Ramos (cell line): ENCODE data around the gene RIPK1.
"Not testable (repeated sequence)": the region's sequence is repeated elsewhere in the genome, so short reads cannot be mapped to it uniquely, and the experiment has no call there.

ENCODE experiments used
- in situ Hi-C: fragments of 300-500 bp; cut with MboI; formaldehyde crosslinking; loops from one replicate; pipeline ENCODE4 v1.14.3; 2022; ENCODE audit warnings: low sequenced_read_pairs; ENCODE audit not compliant: unreplicated experiment

RIPK1 gene

DNA sequence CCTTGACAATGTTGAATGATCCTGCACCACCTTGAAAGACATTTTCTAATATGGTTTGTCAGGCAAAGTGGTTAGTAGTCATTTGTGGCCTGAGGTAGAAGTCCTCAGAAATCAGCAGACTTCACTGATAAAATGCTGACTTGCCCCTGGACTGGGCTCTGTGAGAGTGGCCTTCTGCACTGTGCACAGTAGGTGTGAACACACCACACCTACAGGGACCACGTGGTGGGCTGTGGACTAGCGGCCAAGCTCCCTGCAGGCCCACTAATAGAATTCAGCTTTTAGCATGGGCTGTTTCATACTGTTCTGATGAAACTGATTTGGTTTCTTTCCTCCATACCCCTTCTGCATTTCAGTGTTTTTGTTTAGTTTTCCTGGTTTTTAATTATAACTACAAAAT lies 57.5 kb downstream of the RIPK1 start:
- in situ Hi-C loops, result loop anchor here (5.0 kb wide), 1 partner anchor 126 kb away; no protein-coding TSS in a partner anchor

DNA sequence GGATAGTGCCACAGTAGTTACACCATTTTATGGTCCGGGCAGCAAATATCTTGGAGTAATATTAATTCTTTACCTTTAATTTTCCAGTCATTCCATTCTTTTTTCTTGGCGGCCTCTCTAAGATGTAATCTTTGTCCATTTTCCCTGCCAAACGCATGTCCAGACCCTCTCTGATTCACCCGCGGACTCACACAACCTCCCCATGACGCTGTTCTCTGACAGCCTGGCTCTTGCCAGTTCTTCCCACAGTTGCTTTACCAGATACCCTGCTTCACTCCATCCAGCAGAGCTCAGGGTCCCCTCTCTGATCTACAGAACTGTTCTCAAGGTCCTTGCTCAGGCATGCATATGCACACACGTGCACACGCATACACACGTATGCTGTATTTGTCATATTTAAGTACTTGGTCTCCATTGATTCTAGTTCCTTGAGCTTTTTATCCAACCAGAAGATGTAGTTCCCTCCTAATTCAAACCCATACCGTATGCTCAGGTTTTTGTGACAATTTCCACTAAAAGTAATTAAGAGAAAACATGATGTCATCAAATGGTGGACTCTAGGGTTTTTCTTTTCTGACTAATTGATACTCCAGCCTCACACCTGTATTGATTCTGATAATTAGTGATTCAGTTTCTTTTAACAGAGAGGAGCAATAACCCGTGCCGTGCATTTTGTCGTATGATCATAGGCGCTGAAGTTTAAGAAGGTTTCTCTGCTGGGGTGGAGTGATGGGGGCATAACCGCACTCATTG lies 60.2 kb downstream of the RIPK1 start:
- in situ Hi-C loops, result loop anchor here (5.0 kb wide), 1 partner anchor 124 kb away; no protein-coding TSS in a partner anchor

DNA sequence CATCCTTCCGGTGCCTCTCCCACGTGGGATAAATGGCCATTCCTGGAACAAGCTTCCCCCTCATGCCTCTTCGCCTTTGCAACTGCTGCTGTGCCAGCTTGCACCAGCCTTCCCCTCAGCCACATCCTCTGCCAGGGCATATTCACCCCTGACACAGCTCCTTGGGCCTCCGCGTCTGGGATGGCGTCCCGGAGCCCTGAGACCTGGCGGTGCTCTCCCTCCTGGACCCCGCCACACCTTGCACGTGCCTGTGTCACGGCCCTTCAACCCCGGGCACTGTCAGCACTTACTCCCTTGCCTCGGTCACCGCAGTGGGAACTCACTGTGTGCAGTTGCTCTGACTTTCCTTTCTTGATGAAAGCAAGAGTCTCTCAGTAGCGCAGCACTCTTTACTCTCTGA lies 63.4 kb downstream of the RIPK1 start:
- in situ Hi-C loops, result no loop called here

DNA sequence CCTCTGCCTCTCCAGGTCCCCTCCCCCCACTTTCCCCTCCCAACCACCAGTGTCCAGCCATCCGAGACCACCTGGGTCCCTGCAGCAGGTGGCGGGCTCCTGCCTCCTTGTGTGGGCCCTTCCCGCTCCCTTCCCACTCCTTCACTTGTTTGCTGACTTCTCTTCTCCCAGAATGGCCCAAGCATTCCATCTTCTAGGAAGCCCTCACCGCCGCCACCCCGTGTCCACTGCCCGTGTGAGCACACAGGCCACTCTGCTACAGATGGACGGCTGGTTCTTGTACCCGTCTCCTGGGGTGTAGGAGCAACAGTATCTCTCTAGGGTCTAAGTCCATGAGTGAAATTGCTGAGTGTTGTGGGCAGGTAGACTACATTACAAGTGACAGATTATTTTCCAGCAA lies 65.2 kb downstream of the RIPK1 start:
- in situ Hi-C loops, result no loop called here

DNA sequence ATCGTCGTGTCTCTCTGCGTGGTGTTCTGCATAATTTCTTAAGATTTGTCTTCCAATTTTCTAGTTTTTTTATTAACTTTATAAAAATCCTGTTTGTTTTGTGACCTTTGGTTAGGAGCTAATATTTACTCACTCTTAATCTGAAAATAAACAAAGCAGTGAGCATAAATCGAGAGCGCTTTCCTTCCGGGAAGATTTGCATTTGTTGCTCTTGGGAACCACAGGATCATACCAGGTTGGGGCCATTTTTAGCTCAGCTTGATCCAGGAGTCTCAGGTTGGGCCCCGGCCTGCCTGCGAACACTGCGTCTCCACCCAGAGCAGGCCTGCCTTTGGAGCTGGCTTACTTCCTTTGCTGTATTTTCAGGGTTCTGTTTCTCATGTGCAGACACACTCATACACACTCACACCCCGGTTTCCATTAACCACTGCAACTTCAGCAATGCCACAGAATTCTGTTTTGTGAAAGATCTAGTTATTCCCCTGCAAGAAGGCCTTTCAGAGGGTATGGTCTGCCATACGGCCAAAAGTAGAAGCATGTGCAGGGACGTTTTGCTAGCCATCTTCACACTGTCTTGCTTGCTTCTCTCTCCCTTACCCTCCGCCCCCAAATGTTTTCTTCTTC lies 67.5 kb downstream of the RIPK1 start:
- in situ Hi-C loops, result no loop called here

DNA sequence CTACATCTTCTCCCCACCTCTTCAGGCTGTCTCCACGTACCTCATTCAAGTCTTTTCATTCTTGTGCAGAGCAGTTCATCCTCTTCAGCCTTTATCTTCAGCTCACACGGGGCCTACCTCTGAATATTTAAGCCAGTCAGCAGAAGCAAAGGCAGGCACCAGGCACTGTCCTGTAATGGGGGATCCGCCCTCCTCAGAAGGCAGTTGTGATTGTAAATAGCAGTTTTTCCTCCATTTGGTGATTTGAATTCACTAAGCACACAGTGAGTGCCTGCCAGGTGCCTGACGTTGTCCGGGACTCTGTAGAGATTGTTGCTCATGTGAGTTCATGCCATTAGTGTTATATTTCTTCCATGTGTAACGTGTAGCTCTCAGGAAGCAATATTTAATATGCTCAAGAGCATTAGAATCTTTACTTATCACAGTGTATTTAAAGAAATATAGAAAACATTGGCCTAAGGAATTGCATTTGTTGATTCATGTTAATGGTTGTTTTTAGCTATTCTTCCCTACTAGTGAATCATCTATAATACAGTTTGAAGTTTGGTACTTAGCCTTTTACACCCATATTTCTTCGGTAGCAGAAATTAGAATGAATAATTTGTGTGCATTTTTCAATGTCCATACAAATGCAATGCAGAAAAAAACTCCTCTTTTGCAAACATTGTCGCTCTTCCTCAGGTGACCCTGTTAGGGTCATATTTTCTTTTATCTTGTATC lies 68.2 kb downstream of the RIPK1 start:
- in situ Hi-C loops, result no loop called here

DNA sequence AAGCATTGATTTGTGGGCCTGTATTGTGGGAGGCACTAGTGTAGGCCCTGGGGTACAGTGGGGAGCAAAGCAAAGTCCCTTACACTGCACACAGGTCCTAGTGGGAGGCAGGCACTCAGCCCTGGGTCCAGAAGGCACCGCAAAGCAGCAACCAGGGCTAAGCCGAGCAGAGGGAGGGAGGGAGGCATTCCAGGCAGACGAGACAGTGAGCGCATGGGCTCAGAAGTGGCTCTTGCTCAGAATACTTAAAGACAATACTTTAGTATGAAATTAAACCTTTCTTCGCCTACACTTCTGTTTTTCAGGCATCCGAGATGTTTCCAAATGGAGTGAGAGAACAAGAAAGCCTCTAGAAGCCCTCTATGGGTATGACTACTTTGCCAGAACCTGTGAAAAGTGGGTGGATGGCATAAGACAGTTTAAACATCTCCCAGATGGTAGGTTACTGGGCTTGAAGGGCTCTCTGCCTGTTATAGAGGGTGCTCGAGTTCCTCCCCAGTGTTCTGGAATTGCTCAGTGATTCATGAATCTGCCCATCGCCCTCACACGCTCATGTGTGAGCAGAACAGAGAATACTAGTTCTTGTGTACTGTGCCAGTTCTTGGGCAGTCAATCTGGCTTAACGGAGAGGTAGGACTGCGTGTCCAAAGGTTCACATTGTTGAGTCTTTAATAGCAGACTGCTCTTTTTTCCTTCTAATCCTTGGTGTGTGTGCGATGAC lies 68.9 kb downstream of the RIPK1 start:
- in situ Hi-C loops, result no loop called here

DNA sequence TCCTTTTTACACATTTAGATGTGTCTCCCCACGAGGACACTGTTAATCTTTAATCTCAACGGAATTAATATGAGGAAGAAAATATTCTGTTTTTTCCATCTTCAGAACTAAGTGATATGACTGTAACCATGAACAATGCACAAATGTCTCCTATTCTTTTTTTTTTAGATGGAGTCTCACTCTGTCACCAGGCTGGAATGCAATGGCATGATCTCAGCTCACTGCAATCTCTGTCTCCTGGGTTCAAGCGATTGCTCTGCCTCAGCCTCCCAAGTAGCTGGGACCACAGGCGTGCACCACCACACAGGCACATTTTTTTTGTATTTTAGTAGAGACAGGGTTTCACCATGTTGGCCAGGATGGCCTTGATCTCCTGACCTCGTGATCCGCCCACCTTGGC lies 69.6 kb downstream of the RIPK1 start:
- in situ Hi-C loops, result not testable (repeated sequence)

DNA sequence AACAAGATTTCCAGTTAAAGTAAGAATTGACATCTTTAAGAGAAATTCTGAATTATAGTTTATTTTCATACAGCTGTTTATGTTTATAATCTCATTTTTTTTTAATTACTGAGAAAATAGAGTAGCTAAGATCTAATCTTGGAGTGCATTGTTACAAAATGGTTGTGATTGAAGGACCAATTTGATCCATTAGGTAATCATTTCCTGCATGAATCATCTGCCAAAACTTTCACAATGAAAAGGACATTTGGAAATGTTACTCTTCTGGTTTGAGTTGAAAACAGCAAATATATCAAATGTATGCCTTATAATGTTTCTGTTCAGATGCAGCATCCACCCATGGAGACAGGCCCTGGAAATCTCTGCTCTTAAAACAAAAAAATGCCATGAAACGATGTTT lies 70.0 kb downstream of the RIPK1 start:
- in situ Hi-C loops, result no loop called here

DNA sequence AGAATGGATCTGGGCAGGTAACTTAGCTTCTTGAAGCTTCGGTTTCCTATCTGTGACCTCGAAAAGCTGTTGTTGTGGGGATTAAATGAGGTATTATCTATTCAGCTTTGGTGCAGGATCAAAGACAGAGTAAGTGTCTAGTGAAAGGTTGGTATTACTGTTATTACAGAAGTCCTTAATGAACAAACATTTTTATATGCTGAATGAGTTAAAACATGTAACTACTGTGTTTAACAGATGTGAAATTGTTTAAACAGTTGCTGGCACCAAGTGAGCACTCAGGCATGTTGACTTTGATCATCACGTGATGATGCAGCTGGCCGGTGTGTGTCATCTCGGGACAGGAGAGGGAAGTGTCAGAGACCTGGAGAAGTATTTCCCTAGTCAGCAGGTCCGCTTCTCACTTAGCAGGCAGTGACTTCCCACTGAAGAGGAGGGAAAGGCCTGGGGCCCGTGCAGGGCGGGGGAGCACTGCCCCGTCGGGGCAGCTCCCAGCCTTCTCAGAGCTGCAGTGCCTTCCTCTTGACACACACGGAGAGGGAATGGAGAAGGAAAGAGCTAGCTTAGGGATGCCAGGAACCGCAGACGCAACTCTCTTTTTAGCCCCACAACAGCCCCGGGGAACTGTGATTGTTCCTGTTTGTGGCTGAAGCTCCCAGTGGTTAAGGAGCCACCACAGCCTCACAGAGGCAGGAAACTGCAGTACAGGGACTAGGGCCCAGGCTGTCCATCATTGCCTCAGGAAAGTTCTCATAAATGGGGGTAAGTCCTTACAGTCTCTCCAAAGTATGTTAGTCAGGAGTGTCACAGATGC lies 71.0 kb downstream of the RIPK1 start:
- in situ Hi-C loops, result no loop called here

DNA sequence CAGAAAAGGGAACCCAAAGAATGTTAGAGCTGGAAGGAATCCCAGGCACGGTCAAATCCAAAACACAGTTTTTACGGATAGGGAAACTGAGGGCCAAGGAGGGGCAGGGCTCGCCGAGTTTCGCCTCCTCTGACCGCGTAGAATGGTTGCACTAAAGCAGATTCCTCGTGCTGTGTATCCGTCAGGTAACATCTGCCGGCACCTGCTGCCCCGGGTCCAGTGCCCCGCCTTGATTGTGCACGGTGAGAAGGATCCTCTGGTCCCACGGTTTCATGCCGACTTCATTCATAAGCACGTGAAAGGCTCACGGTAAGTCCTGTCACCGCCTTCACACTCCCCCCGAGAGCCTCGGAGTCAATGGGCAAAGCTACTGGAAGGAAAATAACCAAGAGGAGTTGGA lies 71.9 kb downstream of the RIPK1 start:
- in situ Hi-C loops, result no loop called here

DNA sequence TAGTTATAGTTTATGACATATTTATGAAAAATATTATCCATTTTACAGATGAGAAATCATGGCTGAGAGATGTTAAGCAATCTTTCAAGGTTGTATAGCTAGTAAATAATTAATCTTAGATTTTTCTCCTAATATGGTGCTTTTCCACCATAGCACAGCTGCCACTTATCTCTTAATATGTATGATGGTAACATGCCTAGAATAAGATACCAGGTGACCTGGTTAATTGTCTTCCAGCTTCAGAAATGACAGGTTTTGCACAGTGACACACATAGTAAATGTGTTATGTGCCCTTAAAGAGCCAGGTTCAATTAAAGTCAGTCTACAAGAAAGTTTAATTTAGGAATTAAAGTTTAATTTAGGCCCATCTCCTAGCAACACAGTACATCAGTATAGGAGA lies 74.2 kb downstream of the RIPK1 start:
- in situ Hi-C loops, result no loop called here

DNA sequence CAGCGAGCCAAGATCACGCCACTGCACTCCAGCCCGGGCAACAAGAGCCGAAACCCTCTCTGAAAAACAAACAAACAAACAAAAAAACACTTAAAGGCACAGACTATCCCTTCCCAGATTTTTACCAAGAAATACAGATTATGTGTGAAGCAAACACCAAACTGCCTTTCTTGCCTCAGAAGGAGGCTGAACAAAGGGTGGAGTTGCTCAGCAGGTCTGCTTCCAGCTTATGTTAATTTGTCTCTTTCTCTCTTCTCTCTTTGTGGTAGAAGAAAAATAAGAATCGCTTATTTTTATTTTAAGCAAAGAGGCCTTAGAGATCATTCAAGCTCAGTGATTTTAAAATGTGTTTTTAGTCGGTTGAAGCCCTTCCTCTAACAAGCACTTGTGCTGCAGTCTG lies 74.9 kb downstream of the RIPK1 start:
- in situ Hi-C loops, result no loop called here

DNA sequence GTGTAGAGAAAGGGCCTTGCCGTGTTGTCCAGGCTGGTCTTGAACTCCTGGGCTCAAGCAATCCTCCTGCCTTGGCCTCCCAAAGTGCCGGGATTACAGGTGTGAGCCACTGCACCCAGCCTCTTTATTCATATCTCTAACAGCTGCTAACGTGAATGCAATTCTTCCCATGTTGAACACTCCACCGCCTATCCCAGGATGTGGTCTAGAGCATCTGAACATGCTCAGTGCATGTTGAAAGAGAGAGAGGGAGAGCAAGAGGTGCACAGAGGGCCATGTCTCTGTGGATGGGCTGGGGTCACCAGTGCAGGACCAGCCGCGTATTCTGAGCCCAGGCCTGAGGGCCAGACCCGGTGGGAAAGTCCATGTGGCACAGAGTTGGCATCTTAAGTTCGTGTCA lies 76.3 kb downstream of the RIPK1 start:
- in situ Hi-C loops, result no loop called here

DNA sequence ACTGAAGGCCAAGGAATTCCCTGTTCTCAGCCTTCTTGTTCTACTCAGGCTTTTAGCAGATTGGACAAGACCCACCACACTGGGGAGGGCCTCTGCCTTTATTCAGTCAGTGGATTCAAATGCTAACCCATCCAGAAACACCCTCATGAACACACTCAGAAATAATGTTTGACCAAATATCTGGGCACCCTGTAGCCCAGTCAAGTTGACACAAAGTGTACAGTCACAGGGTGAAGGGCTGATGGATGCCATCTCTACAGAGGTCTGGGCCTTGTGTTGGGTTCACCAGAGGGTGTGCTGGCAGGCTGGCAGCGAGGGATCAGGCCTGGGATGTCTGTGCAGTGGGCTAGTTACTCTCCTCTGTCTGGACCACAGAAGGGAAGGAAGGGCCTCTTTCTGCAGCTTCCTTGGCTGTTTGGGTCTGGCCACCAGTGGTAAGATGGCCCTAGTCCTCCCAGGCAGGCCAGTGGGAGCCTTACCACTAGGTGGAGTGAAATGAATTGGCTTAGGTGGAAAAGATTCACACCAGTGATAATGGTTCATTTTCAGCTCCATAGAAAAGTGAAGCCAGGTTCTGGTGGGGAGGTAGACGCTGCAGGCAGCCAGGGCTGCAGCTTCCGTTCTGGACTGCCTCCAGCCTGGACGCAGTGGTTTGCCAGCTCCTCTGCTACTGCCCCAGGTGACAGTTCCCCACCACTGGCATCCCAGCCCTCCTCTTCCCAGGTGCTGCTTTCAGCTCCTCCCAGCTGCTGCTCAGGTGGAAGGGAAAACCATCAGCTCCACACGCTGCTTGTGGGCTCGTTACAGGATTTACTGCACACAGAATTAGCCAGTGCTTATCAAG lies 79.8 kb downstream of the RIPK1 start:
- in situ Hi-C loops, result no loop called here

DNA sequence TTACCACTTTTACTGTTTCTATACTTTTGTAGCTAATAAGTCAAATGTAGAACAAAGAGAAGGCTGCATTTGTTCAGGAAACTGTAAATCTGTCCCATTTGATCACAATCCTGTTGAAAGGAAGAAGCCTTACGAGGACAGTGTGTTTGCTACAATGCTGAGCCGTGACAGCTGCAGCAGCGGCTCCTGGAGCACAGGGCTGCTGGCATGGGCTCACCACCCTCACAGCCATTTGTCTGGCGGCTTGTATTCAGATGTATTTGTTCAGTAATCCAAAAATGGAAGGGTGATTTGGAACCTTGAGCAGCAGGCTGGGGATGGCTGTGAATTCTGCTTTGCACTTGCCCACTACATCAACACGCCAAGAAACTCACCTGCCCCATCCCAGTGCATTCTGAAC lies 83.4 kb downstream of the RIPK1 start:
- in situ Hi-C loops, result no loop called here

DNA sequence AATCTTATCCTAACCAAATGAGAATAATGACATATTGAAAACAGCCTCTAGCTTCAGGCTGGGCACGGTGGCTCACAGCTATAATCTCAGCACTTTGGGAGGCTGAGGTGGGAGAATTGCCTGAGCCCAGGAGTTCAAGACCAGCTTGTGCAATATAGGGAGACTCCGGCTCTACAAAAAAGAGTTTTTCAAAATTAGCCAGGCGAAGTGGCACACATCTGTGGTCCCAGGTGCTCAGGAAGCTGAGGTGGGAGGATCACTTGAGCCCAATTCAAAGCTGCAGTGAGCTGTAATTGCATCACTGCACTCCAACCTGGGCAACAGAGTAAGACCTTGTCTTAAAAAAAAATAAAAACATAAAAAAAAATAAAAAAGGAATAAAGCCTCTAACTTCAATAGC lies 84.4 kb downstream of the RIPK1 start:
- in situ Hi-C loops, result no loop called here

DNA sequence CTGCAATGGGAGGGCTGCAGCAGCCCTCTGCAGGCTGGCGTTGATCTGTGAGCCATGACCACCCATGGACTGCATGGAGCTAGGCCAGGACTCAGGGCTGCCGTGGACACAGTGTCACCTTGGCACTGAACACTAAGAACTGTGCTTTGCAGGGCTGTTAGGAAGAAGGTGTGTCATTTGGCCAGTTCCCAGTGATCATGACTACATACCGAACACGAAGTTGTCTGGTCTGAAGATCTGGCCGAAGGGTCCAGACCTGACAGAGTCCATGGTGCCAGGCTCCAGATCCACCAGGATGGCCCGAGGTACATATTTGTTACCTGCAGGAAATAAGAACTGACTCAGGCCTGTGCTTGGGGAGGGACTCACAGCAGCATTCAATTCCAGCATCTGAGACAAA lies 87.1 kb downstream of the RIPK1 start:
- in situ Hi-C loops, result not testable (repeated sequence)
